Testis (tissue), 5 donors: Measurements from ENCODE around the gene OPN3. TPM values are rescaled to one million over a fixed set of nuclear protein-coding genes. Genes with fewer than 3 reads are reported as not detected.
"Not testable (repeated sequence)": the region's sequence is repeated elsewhere in the genome, so short reads cannot be mapped to it uniquely, and the experiment has no call there.

Experiments
- DNase-seq: peaks from one replicate; pipeline ENCODE4 v3.0.0-alpha.2; 2019
- H3K27ac ChIP-seq, 2 donors: fragments of 200-600 bp; sonication (generic); one replicate each; pipeline ENCODE4 v1.5.1; 2019
- H3K27me3 ChIP-seq: fragments of 200-600 bp; sonication (generic); one replicate; pipeline ENCODE4 v1.5.1; 2019
- H3K36me3 ChIP-seq: fragments of 200-600 bp; sonication (generic); one replicate; pipeline ENCODE4 v1.5.1; 2017; ENCODE audit warnings: low read depth; ENCODE audit errors: missing control alignments
- H3K4me1 ChIP-seq: fragments of 200-600 bp; sonication (generic); one replicate; pipeline ENCODE4 v1.5.1; 2019
- H3K4me3 ChIP-seq, 2 donors: fragments of 200-600 bp; sonication (generic); one replicate each; pipeline ENCODE4 v1.5.1; 2017 to 2019
- H3K9me3 ChIP-seq: fragments of 200-600 bp; sonication (generic); one replicate; pipeline ENCODE4 v1.5.1; 2017
- CTCF ChIP-seq, 3 experiments: fragments of 450-650 bp in 2 of 3; fragments of 200-600 bp in 1 of 3; sonication (generic) in 1 of 3; IDR thresholded peaks; one replicate each; pipeline ENCODE4 v1.5.1; 2016 to 2019; ENCODE audit warnings: antibody characterized with exemption in 3 of 3, mild to moderate bottlenecking in 2 of 3, moderate library complexity in 1 of 3
- POLR2A ChIP-seq: fragments of 450-650 bp; IDR thresholded peaks from one replicate; pipeline ENCODE4 v1.6.1; 2017; ENCODE audit warnings: antibody characterized with exemption, mild to moderate bottlenecking, moderate library complexity
- WGBS, 2 donors: methylation state at CpG; one replicate each; pipeline ENCODE4 v1.1.5; 2018; 5-methylcytosine and 5-hydroxymethylcytosine counted together
- intact Hi-C: fragments of 100-400 bp; cut with DNase I; formaldehyde crosslinking; loops from one replicate; pipeline ENCODE4 v1.15.1; 2023; ENCODE audit warnings: low total_unique reads
- long read RNA-seq, 2 donors: transcript quantifications; one replicate each; lab custom pipeline, GENCODE V29; 2026
- polyA plus RNA-seq: library from polyadenylated mRNA; stranded (reverse); fragments of 350-450 nt; fragmentation: Illumina TruSeq; extraction: RNeasy Lipid Tissue Mini Kit (QIAGEN cat#74804); gene quantifications from one replicate; pipeline ENCODE4 v1.2.3, GENCODE V29; 2014; ENCODE audit warnings: low read depth, low replicate concordance; ENCODE audit not compliant: insufficient read depth
- total RNA-seq, 2 donors: library from RNA; depleted of rRNA; stranded (reverse); fragments of >200 nt; gene quantifications; one replicate each; pipeline ENCODE4 v1.2.3, GENCODE V29; 2016

Gene OPN3
- 10 to 100 TPM; 41.4 to 45.8 TPM for total RNA-seq
- 25.8 TPM for polyA plus RNA-seq
- long read RNA-seq, donor 1, transcript OPN3-206 (3 exons, 1,816 nt): major isoform, 18 of 32 reads
- long read RNA-seq, donor 1, transcript OPN3-201 (4 exons, 2,620 nt): minor isoform, 12 of 32 reads
- long read RNA-seq, donor 1, partial matches to known transcripts: 0 of 32 reads
- long read RNA-seq, donor 1, other reads (novel, unspliced or antisense): 0 of 32 reads
- long read RNA-seq, donor 2, transcript OPN3-201 (4 exons, 2,620 nt): major isoform, 12 of 23 reads
- long read RNA-seq, donor 2, transcript OPN3-206 (3 exons, 1,816 nt): minor isoform, 10 of 23 reads
- long read RNA-seq, donor 2, partial matches to known transcripts: 0 of 23 reads
- long read RNA-seq, donor 2, other reads (novel, unspliced or antisense): 0 of 23 reads

GRCh38 chr1:241640149-241640866 is at the start of gene OPN3, which contains the start of gene CHML:
TSS of gene OPN3 (minus strand) at chr1:241640369. CDS start at chr1:241640254, 115 bp downstream.
TSS of gene CHML (minus strand) at chr1:241640369. CDS start at chr1:241635766, 4,603 bp downstream.
- H3K9me3 ChIP-seq: no peaks in the 10 kb centered on the region
- H3K36me3 ChIP-seq: no peaks in the 10 kb centered on the region
- intact Hi-C loops: no loop called here
- 9 to 33% methylated on average over 9 to 39 of the region's 81 CpGs for WGBS, 2 donors
- DNase-seq: peak; percentile 95
- H3K4me1 ChIP-seq: peaks cover 13% of the 10 kb centered on the region
- peak within 1 kb of the TSS; percentile 81 to 87 for H3K27ac ChIP-seq
- peak within 1 kb of the TSS; percentile 83 to 95 for H3K4me3 ChIP-seq
- no peaks in the 10 kb centered on the region for H3K27me3 ChIP-seq
- TF ChIP-seq POLR2A (peak; percentile 46), CTCF (IDR thresholded peaks at IDR 0.05) (no peak)

GRCh38 chr1:241688940-241689368 is 48.8 kb upstream of the OPN3 start:
- Histone ChIP-seq H3K4me1 (no peaks in the 10 kb centered on the region), H3K9me3 (no peaks in the 10 kb centered on the region), H3K27ac (peak overlapping the region; percentile 11 to 41), H3K4me3 (no peak overlapping the region), H3K27me3 (no peaks in the 10 kb centered on the region), H3K36me3 (no peaks in the 10 kb centered on the region)
- intact Hi-C loops: no loop called here
- no peak for DNase-seq
- 55 to 58% methylated on average over 2 of the region's 2 CpGs for WGBS, 2 donors
- TF ChIP-seq CTCF (IDR thresholded peaks at IDR 0.05): no peak
- TF ChIP-seq POLR2A: no peak

- H3K36me3 ChIP-seq: no peaks in the 10 kb centered on the region
- no peaks in the 10 kb centered on the region for H3K9me3 ChIP-seq
- no peak for DNase-seq
- H3K4me1 ChIP-seq: no peaks in the 10 kb centered on the region
- no peak for TF ChIP-seq CTCF (IDR thresholded peaks at IDR 0.05)
- TF ChIP-seq POLR2A: no peak
- H3K4me3 ChIP-seq: no peak overlapping the region
- 92 to 96% methylated on average over 1 of the region's 1 CpG for WGBS, 2 donors
- no peak overlapping the region for H3K27ac ChIP-seq
- no peaks in the 10 kb centered on the region for H3K27me3 ChIP-seq
- intact Hi-C loops: no loop called here
These were observed 43.9 kb upstream of the OPN3 start for GRCh38 chr1:241684108-241684507.

- Histone ChIP-seq H3K4me1 (no peaks in the 10 kb centered on the region), H3K9me3 (no peaks in the 10 kb centered on the region), H3K27ac (no peak overlapping the region), H3K36me3 (no peaks in the 10 kb centered on the region), H3K4me3 (no peak overlapping the region), H3K27me3 (no peaks in the 10 kb centered on the region)
- 94 to 96% methylated on average over 2 of the region's 2 CpGs for WGBS, 2 donors
- no peak for DNase-seq
- no peak for TF ChIP-seq POLR2A
- intact Hi-C loops: no loop called here
These were observed 42.8 kb upstream of the OPN3 start for GRCh38 chr1:241682921-241683320.

- intact Hi-C loops, H3K9me3 ChIP-seq, H3K27me3 ChIP-seq, H3K36me3 ChIP-seq, H3K4me3 ChIP-seq, H3K4me1 ChIP-seq, DNase-seq, H3K27ac ChIP-seq: not testable (repeated sequence)
- WGBS, 2 donors: 68 to 79% methylated on average over 4 of the region's 4 CpGs
These were observed 41.8 kb upstream of the OPN3 start for GRCh38 chr1:241681861-241682448.
